ENCODE data around the gene AGER. TPM values are rescaled to one million over a fixed set of nuclear protein-coding genes. Genes with fewer than 3 reads are reported as not detected.
"Not testable (repeated sequence)": the region's sequence is repeated elsewhere in the genome, so short reads cannot be mapped to it uniquely, and the experiment has no call there.

Gene AGER
- total RNA-seq, 6 donors from 2014 or later, result 543 to 2,806 (median 1,294) TPM

DNA sequence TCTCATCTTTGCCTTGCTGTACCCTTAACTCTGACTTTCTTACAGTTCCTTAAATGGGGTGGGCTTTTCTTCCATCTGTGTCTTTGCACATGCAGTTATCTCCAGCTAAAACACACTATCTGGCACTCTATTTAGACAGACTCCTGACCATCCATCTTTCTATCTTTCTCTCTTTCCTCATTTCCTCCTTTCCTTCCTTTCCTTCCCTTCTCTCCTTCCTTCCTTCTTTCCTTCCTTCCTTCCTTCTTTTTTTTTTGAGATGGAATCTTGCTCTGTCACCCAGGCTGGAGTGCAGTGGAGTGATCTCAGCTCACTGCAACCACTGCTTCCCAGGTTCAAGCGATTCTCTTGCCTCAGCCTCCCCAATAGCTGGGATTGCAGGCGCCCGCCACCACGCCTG, 31.6 kb upstream of the AGER start:
- H3K27ac ChIP-seq, result no peak overlapping the region
- no peak for DNase-seq
- H3K9me3 ChIP-seq, result no peaks in the 10 kb centered on the region
- no peak overlapping the region for H3K4me3 ChIP-seq
- H3K36me3 ChIP-seq, result peaks cover 0 to 77% (median 15%) of the 10 kb centered on the region in 4 donors
- WGBS, 2 donors, result 93 to 97% methylated on average over 4 of the region's 4 CpGs
- no peak for ATAC-seq (ENCODE audit: low FRiP score in 2 of 2)
- TF ChIP-seq POLR2A (IDR thresholded peaks at IDR 0.05) (no peak), POLR2AphosphoS5 (IDR thresholded peaks at IDR 0.05) (no peak), EP300 (IDR thresholded peaks at IDR 0.05) (no peak)
- TF ChIP-seq, protein P1, sequence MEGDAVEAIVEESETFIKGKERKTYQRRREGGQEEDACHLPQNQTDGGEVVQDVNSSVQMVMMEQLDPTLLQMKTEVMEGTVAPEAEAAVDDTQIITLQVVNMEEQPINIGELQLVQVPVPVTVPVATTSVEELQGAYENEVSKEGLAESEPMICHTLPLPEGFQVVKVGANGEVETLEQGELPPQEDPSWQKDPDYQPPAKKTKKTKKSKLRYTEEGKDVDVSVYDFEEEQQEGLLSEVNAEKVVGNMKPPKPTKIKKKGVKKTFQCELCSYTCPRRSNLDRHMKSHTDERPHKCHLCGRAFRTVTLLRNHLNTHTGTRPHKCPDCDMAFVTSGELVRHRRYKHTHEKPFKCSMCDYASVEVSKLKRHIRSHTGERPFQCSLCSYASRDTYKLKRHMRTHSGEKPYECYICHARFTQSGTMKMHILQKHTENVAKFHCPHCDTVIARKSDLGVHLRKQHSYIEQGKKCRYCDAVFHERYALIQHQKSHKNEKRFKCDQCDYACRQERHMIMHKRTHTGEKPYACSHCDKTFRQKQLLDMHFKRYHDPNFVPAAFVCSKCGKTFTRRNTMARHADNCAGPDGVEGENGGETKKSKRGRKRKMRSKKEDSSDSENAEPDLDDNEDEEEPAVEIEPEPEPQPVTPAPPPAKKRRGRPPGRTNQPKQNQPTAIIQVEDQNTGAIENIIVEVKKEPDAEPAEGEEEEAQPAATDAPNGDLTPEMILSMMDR (IDR thresholded peaks at IDR 0.05), result no peak
- H3K4me1 ChIP-seq, result no peaks in the 10 kb centered on the region
- H3K27me3 ChIP-seq, result no peaks in the 10 kb centered on the region

DNA sequence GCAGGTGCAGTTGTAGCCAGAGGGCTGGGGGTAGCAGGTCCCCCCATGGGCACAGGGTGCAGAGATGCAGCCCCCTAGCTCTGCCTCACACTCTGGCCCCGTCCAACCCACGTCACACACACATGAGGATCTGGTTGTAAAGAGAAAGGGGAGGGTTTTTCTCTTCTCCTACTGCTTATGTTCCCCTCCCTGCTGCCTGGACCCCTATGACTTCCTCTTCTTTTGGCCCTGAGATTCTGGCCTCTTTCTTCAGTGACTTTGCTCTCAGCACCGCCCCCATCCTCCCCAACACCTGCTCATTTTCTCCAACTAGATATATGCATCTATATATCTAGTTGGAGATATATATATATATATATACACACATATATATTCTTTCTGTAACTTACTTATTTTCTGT, 30.1 kb upstream of the AGER start:
- 72 to 86% methylated on average over 3 of the region's 3 CpGs for WGBS, 2 donors
- H3K36me3 ChIP-seq, result peaks cover 0 to 66% (median 12%) of the 10 kb centered on the region in 4 donors

GRCh38 chr6:32213649-32214048, 29.6 kb upstream of the AGER start:
- no peak overlapping the region for H3K4me3 ChIP-seq
- no peaks in the 10 kb centered on the region for H3K27me3 ChIP-seq
- DNase-seq (no peak), ATAC-seq (ENCODE audit: low FRiP score in 2 of 2) (no peak)
- peaks cover 0 to 65% (median 12%) of the 10 kb centered on the region in 4 donors for H3K36me3 ChIP-seq
- no peaks in the 10 kb centered on the region for H3K9me3 ChIP-seq
- H3K4me1 ChIP-seq, result no peaks in the 10 kb centered on the region
- WGBS, 2 donors, result 92 to 95% methylated on average over 6 of the region's 6 CpGs
- no peak overlapping the region for H3K27ac ChIP-seq
- no peak for TF ChIP-seq EP300 (IDR thresholded peaks at IDR 0.05)
- no peak for TF ChIP-seq POLR2A (IDR thresholded peaks at IDR 0.05)
- TF ChIP-seq, protein P1 (IDR thresholded peaks at IDR 0.05), result no peak
- TF ChIP-seq POLR2AphosphoS5 (IDR thresholded peaks at IDR 0.05), result no peak

More for the DNA sequence above, 30.1 kb upstream of the AGER start:
- no peaks in the 10 kb centered on the region for H3K9me3 ChIP-seq
- no peaks in the 10 kb centered on the region for H3K4me1 ChIP-seq
- H3K4me3 ChIP-seq, result no peak overlapping the region
- no peak overlapping the region for H3K27ac ChIP-seq
- H3K27me3 ChIP-seq, result no peaks in the 10 kb centered on the region
- no peak for DNase-seq
- no peak for ATAC-seq (ENCODE audit: low FRiP score in 2 of 2)
- TF ChIP-seq POLR2AphosphoS5 (IDR thresholded peaks at IDR 0.05) (no peak), EP300 (IDR thresholded peaks at IDR 0.05) (no peak), POLR2A (IDR thresholded peaks at IDR 0.05) (no peak)
- TF ChIP-seq, protein P1 (IDR thresholded peaks at IDR 0.05), result no peak

- Histone ChIP-seq H3K27me3 (no peaks in the 10 kb centered on the region), H3K9me3 (no peaks in the 10 kb centered on the region), H3K4me3 (no peak overlapping the region), H3K27ac (peak overlapping the region in 1 of 4 donors; percentile 48), H3K36me3 (peaks cover 0 to 56% (median 8%) of the 10 kb centered on the region in 4 donors), H3K4me1 (no peaks in the 10 kb centered on the region)
- 73 to 83% methylated on average over 12 of the region's 12 CpGs for WGBS, 2 donors
- ATAC-seq (ENCODE audit: low FRiP score in 2 of 2), result no peak
- DNase-seq, result no peak
- no peak for TF ChIP-seq EP300 (IDR thresholded peaks at IDR 0.05)
- TF ChIP-seq POLR2AphosphoS5 (IDR thresholded peaks at IDR 0.05), result no peak
- TF ChIP-seq, protein P1 (IDR thresholded peaks at IDR 0.05), result no peak
- TF ChIP-seq POLR2A (IDR thresholded peaks at IDR 0.05), result no peak
Observed at GRCh38 chr6:32212076-32212760, 28.2 kb upstream of the AGER start.

- not testable (repeated sequence) for H3K4me3 ChIP-seq; H3K4me1 ChIP-seq; ATAC-seq (ENCODE audit: low FRiP score in 2 of 2); H3K27ac ChIP-seq; H3K27me3 ChIP-seq; DNase-seq; H3K9me3 ChIP-seq
- 79 to 85% methylated on average over 4 of the region's 4 CpGs for WGBS, 2 donors
- peaks cover 0 to 48% (median 8%) of the 10 kb centered on the region in 4 donors for H3K36me3 ChIP-seq
Observed at GRCh38 chr6:32211432-32211831, 27.4 kb upstream of the AGER start.

Data from upper lobe of left lung (tissue), 6 donors.